Naive thymus-derived CD8-positive, alpha-beta T cell (primary cell): Measurements from ENCODE around the gene SYNGAP1. TPM values are rescaled to one million over a fixed set of nuclear protein-coding genes. Genes with fewer than 3 reads are reported as not detected.
"Not testable (repeated sequence)": the region's sequence is repeated elsewhere in the genome, so short reads cannot be mapped to it uniquely, and the experiment has no call there.

Source experiments
- ATAC-seq, 2 donors: fragments of 150-1000 bp; cut with Tn5 transposase in 1 of 2; sonication (Bioruptor Pico), chemical (Tn5 transposase) in 1 of 2; 1 replicate in 1 of 2; 2 replicates in 1 of 2; pipeline ENCODE4 v1.10.0; 2021; ENCODE audit warnings: mild to moderate bottlenecking in 2 of 2, moderate library complexity in 2 of 2
- POLR2A ChIA-PET: fragments of 350-600 bp; sonication (Branson Sonifier 250); formaldehyde crosslinking; loops from one replicate; lab custom pipeline; 2021; ENCODE audit warnings: antibody characterized with exemption; lab: Charles Lee
- DNase-seq, 10 donors: peaks; one replicate each; pipeline versions ENCODE4 v3.0.0 to v3.0.0-alpha.2; 2020 to 2022
- H3K27ac Mint-ChIP-seq, 10 donors: one replicate each; pipeline ENCODE4 v1.8.0; 2020 to 2022; ENCODE audit warnings: mild to moderate bottlenecking in 10 of 10, mixed read lengths in 10 of 10, moderate library complexity in 4 of 10, inconsistent platforms in 1 of 10
- H3K27me3 Mint-ChIP-seq, 5 donors: one replicate each; pipeline ENCODE4 v1.8.0; 2021 to 2022; ENCODE audit warnings: mixed read lengths in 5 of 5
- H3K36me3 Mint-ChIP-seq, 3 donors: one replicate each; pipeline ENCODE4 v1.8.0; 2020 to 2022; ENCODE audit warnings: mixed read lengths in 3 of 3, mild to moderate bottlenecking in 2 of 3, inconsistent platforms in 1 of 3
- H3K4me1 Mint-ChIP-seq, 4 donors: one replicate each; pipeline ENCODE4 v1.8.0; 2021 to 2022; ENCODE audit warnings: mixed read lengths in 4 of 4
- H3K4me3 Mint-ChIP-seq, 10 donors: one replicate each; pipeline ENCODE4 v1.8.0; 2020 to 2022; ENCODE audit warnings: mild to moderate bottlenecking in 10 of 10, mixed read lengths in 10 of 10, moderate library complexity in 6 of 10, inconsistent platforms in 1 of 10
- H3K9me3 Mint-ChIP-seq, 9 donors: one replicate each; pipeline ENCODE4 v1.8.0; 2020 to 2022; ENCODE audit warnings: mixed read lengths in 9 of 9, mild to moderate bottlenecking in 3 of 9, inconsistent platforms in 1 of 9, moderate library complexity in 1 of 9
- polyA plus RNA-seq, 3 donors: library from polyadenylated mRNA; unstranded; fragments of 300-500 nt; fragmentation: Illumina TruSeq; gene quantifications; one replicate each; pipeline ENCODE4 v1.2.3, GENCODE V29; 2021
- total RNA-seq, 8 experiments: library from RNA in 2 of 8; stranded (reverse) in 2 of 8; gene quantifications; one replicate each; pipeline ENCODE4 v1.2.3 and lab custom pipeline; 2021 to 2026

SYNGAP1 gene
- total and polyA plus RNA-seq, 5 experiments from 2014 or later: 0.38 to 66.6 (median 1.9) TPM

GRCh38 chr6:33390173-33390572 is 29.7 kb upstream of the SYNGAP1 start:
- no peak for ATAC-seq
- DNase-seq: no peak
- H3K27me3 Mint-ChIP-seq: no peaks in the 10 kb centered on the region
- no peaks in the 10 kb centered on the region for H3K36me3 Mint-ChIP-seq
- no peaks in the 10 kb centered on the region for H3K9me3 Mint-ChIP-seq
- POLR2A ChIA-PET: interaction anchor here (0.6 to 2.6 kb wide), 8 partner anchors 20 to 191 kb away, joined by 3 to 18 read pairs (median 10); partner anchors contain the start of genes CUTA, PHF1, RPS18 and VPS52
- H3K4me1 Mint-ChIP-seq: peaks cover 9 to 27% (median 23%) of the 10 kb centered on the region in 4 donors
- H3K4me3 Mint-ChIP-seq: no peak overlapping the region
- H3K27ac Mint-ChIP-seq: peak overlapping the region; percentile 90 to 98 (median 98)

- H3K4me1 Mint-ChIP-seq: peaks cover 9 to 27% (median 23%) of the 10 kb centered on the region in 4 donors
- peak overlapping the region; percentile 72 to 90 (median 86) for H3K4me3 Mint-ChIP-seq
- POLR2A ChIA-PET: interaction anchor here (0.6 to 2.6 kb wide), 14 partner anchors 20 to 202 kb away, joined by 3 to 18 read pairs (median 6); partner anchors contain the start of genes CUTA, PFDN6, PHF1 and RPS18
- H3K27me3 Mint-ChIP-seq: no peaks in the 10 kb centered on the region
- no peaks in the 10 kb centered on the region for H3K9me3 Mint-ChIP-seq
- H3K36me3 Mint-ChIP-seq: no peaks in the 10 kb centered on the region
- ATAC-seq: peak in 1 of 2 donors; percentile 6
- no peak for DNase-seq
- peak overlapping the region; percentile 90 to 98 (median 98) for H3K27ac Mint-ChIP-seq
Observed at GRCh38 chr6:33390767-33391277, 29.0 kb upstream of the SYNGAP1 start.

- H3K4me1 Mint-ChIP-seq: peaks cover 9 to 27% (median 23%) of the 10 kb centered on the region in 4 donors
- no peaks in the 10 kb centered on the region for H3K36me3 Mint-ChIP-seq
- DNase-seq (peak; percentile 95 to 100 (median 99)), ATAC-seq (peak; percentile 92 to 97)
- H3K9me3 Mint-ChIP-seq: no peaks in the 10 kb centered on the region
- peak within 1 kb of the TSS; percentile 90 to 98 (median 98) for H3K27ac Mint-ChIP-seq
- H3K4me3 Mint-ChIP-seq: peak within 1 kb of the TSS; percentile 72 to 90 (median 86)
- POLR2A ChIA-PET: interaction anchor here (0.6 to 2.6 kb wide), 13 partner anchors 19 to 201 kb away, joined by 3 to 18 read pairs (median 6); partner anchors contain the start of genes CUTA, PFDN6, PHF1 and RPS18
- no peaks in the 10 kb centered on the region for H3K27me3 Mint-ChIP-seq
Observed at GRCh38 chr6:33391278-33391921, 28.5 kb upstream of the SYNGAP1 start, which contains the start of gene KIFC1. KIFC1 (plus strand) TSS chr6:33391823; CDS start chr6:33391986, 163 bp downstream.

- Mint-ChIP-seq H3K4me3 (peak overlapping the region; percentile 72 to 90 (median 86)), H3K4me1 (peaks cover 9 to 27% (median 23%) of the 10 kb centered on the region in 4 donors), H3K27me3 (no peaks in the 10 kb centered on the region), H3K36me3 (no peaks in the 10 kb centered on the region), H3K9me3 (no peaks in the 10 kb centered on the region), H3K27ac (peak overlapping the region in 9 of 10 donors; percentile 90 to 98 (median 97))
- DNase-seq (peak in 3 of 10 donors; percentile 25 to 66 (median 26)), ATAC-seq (no peak)
- POLR2A ChIA-PET: interaction anchor here (1.3 to 2.6 kb wide), 4 partner anchors 39 to 143 kb away, joined by 3 to 18 read pairs (median 7); partner anchors contain the start of genes RPS18 and VPS52
Observed at GRCh38 chr6:33391922-33392594, 27.8 kb upstream of the SYNGAP1 start.

GRCh38 chr6:33392595-33392948 is 27.3 kb upstream of the SYNGAP1 start:
- Mint-ChIP-seq H3K4me3 (peak overlapping the region; percentile 72 to 90 (median 86)), H3K9me3 (no peaks in the 10 kb centered on the region), H3K36me3 (no peaks in the 10 kb centered on the region), H3K27me3 (no peaks in the 10 kb centered on the region), H3K4me1 (peaks cover 9 to 27% (median 23%) of the 10 kb centered on the region in 4 donors), H3K27ac (peak overlapping the region in 8 of 10 donors; percentile 73 to 98 (median 98))
- POLR2A ChIA-PET: interaction anchor here (1.3 kb wide), 1 partner anchor 121 kb away, joined by 3 read pairs; the partner anchor contains the start of genes RPS18 and VPS52
- ATAC-seq: no peak
- no peak for DNase-seq

- ATAC-seq (no peak), DNase-seq (no peak)
- Mint-ChIP-seq H3K36me3 (no peaks in the 10 kb centered on the region), H3K4me3 (peak overlapping the region in 4 of 10 donors; percentile 2 to 75 (median 4)), H3K9me3 (no peaks in the 10 kb centered on the region), H3K27ac (peak overlapping the region in 2 of 10 donors; percentile 20 to 81), H3K4me1 (peaks cover 9 to 27% (median 23%) of the 10 kb centered on the region in 4 donors), H3K27me3 (no peaks in the 10 kb centered on the region)
- POLR2A ChIA-PET: interaction anchor here (1.3 kb wide), 1 partner anchor 121 kb away, joined by 3 read pairs; the partner anchor contains the start of genes RPS18 and VPS52
Observed at GRCh38 chr6:33392979-33393378, 26.9 kb upstream of the SYNGAP1 start.

- POLR2A ChIA-PET: interaction anchor here (0.7 to 1.0 kb wide), 2 partner anchors 34 to 204 kb away, joined by 3 to 8 read pairs; no protein-coding TSS in a partner anchor
- Mint-ChIP-seq H3K27ac (no peak overlapping the region), H3K4me1 (peaks cover 1 to 8% (median 3%) of the 10 kb centered on the region in 4 donors), H3K27me3 (no peaks in the 10 kb centered on the region), H3K4me3 (no peak overlapping the region), H3K9me3 (no peaks in the 10 kb centered on the region), H3K36me3 (no peaks in the 10 kb centered on the region)
- DNase-seq: no peak
- no peak for ATAC-seq
Observed at GRCh38 chr6:33397541-33397940, 22.3 kb upstream of the SYNGAP1 start.

GRCh38 chr6:33398601-33399000 is 21.3 kb upstream of the SYNGAP1 start:
- DNase-seq, H3K27me3 Mint-ChIP-seq, H3K27ac Mint-ChIP-seq, ATAC-seq, H3K4me1 Mint-ChIP-seq, H3K36me3 Mint-ChIP-seq, H3K9me3 Mint-ChIP-seq, POLR2A ChIA-PET, H3K4me3 Mint-ChIP-seq: not testable (repeated sequence)

- H3K27ac Mint-ChIP-seq, H3K9me3 Mint-ChIP-seq, POLR2A ChIA-PET, H3K4me1 Mint-ChIP-seq, H3K4me3 Mint-ChIP-seq, DNase-seq, H3K36me3 Mint-ChIP-seq, H3K27me3 Mint-ChIP-seq, ATAC-seq: not testable (repeated sequence)
Observed at GRCh38 chr6:33399881-33400280, 20.0 kb upstream of the SYNGAP1 start.

- ATAC-seq (no peak), DNase-seq (peak in 1 of 10 donors; percentile 35)
- Mint-ChIP-seq H3K36me3 (no peaks in the 10 kb centered on the region), H3K4me1 (peaks cover 5 to 13% (median 8%) of the 10 kb centered on the region in 4 donors), H3K4me3 (no peak overlapping the region), H3K27ac (no peak overlapping the region), H3K27me3 (no peaks in the 10 kb centered on the region), H3K9me3 (no peaks in the 10 kb centered on the region)
- POLR2A ChIA-PET: interaction anchor here (0.9 kb wide), 1 partner anchor 156 kb away, joined by 3 read pairs; no protein-coding TSS in a partner anchor
Observed at GRCh38 chr6:33404884-33405283, 15.0 kb upstream of the SYNGAP1 start.

- Mint-ChIP-seq H3K4me1 (peaks cover 5 to 16% (median 10%) of the 10 kb centered on the region in 4 donors), H3K4me3 (no peak overlapping the region), H3K9me3 (no peaks in the 10 kb centered on the region), H3K27me3 (no peaks in the 10 kb centered on the region), H3K36me3 (no peaks in the 10 kb centered on the region), H3K27ac (peak overlapping the region in 5 of 10 donors; percentile 0 to 78 (median 50))
- POLR2A ChIA-PET: interaction anchor here (0.6 to 0.9 kb wide), 3 partner anchors 30 to 244 kb away, joined by 3 to 6 read pairs (median 3); no protein-coding TSS in a partner anchor
- no peak for ATAC-seq
- DNase-seq: peak in 1 of 10 donors; percentile 18
Observed at GRCh38 chr6:33405386-33405940, 14.4 kb upstream of the SYNGAP1 start.

GRCh38 chr6:33406126-33406525 is 13.7 kb upstream of the SYNGAP1 start:
- no peak for ATAC-seq
- Mint-ChIP-seq H3K4me3 (no peak overlapping the region), H3K27ac (peak overlapping the region in 1 of 10 donors; percentile 0), H3K36me3 (no peaks in the 10 kb centered on the region), H3K4me1 (peaks cover 5 to 16% (median 10%) of the 10 kb centered on the region in 4 donors), H3K9me3 (no peaks in the 10 kb centered on the region), H3K27me3 (no peaks in the 10 kb centered on the region)
- POLR2A ChIA-PET: interaction anchor here (0.6 kb wide), 1 partner anchor 244 kb away, joined by 6 read pairs; no protein-coding TSS in a partner anchor
- peak in 1 of 10 donors; percentile 57 for DNase-seq
